Body of pancreas (tissue), 4 donors: ENCODE results near the gene OR2D2.

Experiments
- CTCF ChIP-seq, 7 experiments: fragments of 450-650 bp in 4 of 7; fragments of 200-600 bp in 3 of 7; sonication (generic) in 3 of 7; IDR thresholded peaks; one replicate each; pipeline ENCODE4 v1.5.1; 2016 to 2019; ENCODE audit warnings: antibody characterized with exemption in 7 of 7
- POLR2A ChIP-seq, 3 donors: fragments of 450-650 bp; IDR thresholded peaks; one replicate each; pipeline ENCODE4 v1.6.1; 2016; ENCODE audit warnings: antibody characterized with exemption in 3 of 3, mild to moderate bottlenecking in 2 of 3

- no peak for TF ChIP-seq CTCF (IDR thresholded peaks at IDR 0.05)
- TF ChIP-seq POLR2A (IDR thresholded peaks at IDR 0.05) = no peak
These were observed 38.9 kb upstream of the OR2D2 start for GRCh38 chr11:6931146-6931713.
